Measurements from ENCODE around the gene RPS21. TPM values are rescaled to one million over a fixed set of nuclear protein-coding genes. Genes with fewer than 3 reads are reported as not detected.

Gene RPS21
- total and polyA plus RNA-seq, 8 donors, result 239 to 7,615 (median 2,549) TPM

DNA sequence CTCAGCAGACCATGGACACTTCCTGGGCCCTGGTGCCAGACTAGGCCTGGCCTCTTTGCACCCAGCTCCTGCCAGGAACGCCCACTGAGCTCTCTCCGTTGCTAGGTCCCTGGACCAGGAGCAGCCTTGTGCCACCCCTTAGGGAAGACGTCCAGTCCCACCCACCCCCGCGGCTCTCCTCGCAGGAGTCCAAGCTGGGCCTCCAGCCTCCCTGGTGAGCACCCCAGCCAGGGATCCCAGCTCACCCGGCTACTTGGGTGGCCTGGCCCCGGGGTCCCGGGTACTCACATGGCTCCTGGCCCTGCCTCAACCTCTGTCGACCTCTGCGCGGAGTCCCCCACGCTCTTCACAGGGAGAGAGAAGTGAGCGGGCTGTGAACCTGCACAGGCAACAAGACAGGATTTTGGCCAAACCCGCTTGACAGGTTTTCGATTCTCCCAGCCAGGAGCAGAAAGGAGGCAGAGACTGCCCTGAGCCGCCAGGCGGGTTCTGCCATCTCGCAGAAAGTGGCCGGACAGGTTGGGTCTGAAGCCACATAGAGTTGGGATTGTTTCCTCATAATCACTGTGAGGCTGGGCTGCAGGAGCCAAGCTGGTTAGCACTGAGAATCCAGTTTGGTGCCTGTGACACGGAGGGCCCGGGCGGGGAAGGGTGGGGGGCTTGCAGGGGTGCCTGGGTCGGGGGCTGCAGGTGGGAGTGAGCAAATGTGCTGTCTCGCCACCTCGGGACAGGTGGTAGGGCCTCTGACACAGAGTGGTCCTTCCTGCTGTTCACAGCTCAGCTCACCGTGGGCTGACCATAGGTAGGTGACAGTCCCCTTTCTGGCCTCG lies 40.5 kb downstream of the RPS21 start, which contains the start of gene RBBP8NL:
TSS of gene RBBP8NL (minus strand) at position 368 of the 830 bp plus-strand sequence. CDS start 7,892 bp downstream, outside the sequence.
- 29 to 62% (median 44%) methylated on average over 16 to 28 of the region's 28 CpGs for WGBS, 5 donors
- intact Hi-C loops (cut with DNase I; ENCODE audit: low total_unique reads), result no loop called here
- Histone ChIP-seq H3K27ac (peak within 1 kb of the TSS; percentile 59 to 80 (median 70)), H3K9me3 (no peaks in the 10 kb centered on the region), H3K27me3 (peaks cover 0 to 38% (median 0%) of the 10 kb centered on the region in 3 donors), H3K4me1 (peaks cover 32 to 67% (median 59%) of the 10 kb centered on the region in 4 donors), H3K4me3 (peak within 1 kb of the TSS; percentile 4 to 26 (median 18)), H3K36me3 (no peaks in the 10 kb centered on the region)
- TF ChIP-seq, protein P1, sequence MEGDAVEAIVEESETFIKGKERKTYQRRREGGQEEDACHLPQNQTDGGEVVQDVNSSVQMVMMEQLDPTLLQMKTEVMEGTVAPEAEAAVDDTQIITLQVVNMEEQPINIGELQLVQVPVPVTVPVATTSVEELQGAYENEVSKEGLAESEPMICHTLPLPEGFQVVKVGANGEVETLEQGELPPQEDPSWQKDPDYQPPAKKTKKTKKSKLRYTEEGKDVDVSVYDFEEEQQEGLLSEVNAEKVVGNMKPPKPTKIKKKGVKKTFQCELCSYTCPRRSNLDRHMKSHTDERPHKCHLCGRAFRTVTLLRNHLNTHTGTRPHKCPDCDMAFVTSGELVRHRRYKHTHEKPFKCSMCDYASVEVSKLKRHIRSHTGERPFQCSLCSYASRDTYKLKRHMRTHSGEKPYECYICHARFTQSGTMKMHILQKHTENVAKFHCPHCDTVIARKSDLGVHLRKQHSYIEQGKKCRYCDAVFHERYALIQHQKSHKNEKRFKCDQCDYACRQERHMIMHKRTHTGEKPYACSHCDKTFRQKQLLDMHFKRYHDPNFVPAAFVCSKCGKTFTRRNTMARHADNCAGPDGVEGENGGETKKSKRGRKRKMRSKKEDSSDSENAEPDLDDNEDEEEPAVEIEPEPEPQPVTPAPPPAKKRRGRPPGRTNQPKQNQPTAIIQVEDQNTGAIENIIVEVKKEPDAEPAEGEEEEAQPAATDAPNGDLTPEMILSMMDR (IDR thresholded peaks at IDR 0.05), result peak in 2 of 7 experiments; percentile 14
- no peak for TF ChIP-seq POLR2A (IDR thresholded peaks at IDR 0.05)
- peak in 2 of 3 donors; percentile 44 to 79 for TF ChIP-seq POLR2AphosphoS5 (IDR thresholded peaks at IDR 0.05)
- TF ChIP-seq EP300 (IDR thresholded peaks at IDR 0.05), result no peak
- peak; percentile 97 for DNase-seq

DNA sequence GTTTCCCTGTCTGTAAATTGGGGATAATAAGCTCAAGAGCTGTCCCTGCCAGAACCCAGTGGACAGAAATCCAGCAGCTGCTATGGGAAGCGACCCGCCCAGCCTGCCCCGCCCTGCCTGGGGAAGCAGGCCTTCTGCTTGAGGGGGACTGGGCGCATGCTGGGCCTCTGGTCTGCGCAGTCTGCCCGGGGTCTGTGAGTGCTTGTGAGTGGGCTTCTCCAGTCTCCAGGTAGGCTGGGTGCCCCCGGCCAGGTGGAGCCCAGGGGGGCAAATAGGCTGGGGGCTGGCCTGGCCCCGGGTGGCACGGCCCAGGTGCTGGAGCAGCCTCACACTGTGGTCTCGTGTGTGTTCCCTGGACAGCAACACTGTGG lies 41.1 kb downstream of the RPS21 start:
- Histone ChIP-seq H3K27ac (peak overlapping the region; percentile 58 to 80 (median 70)), H3K9me3 (no peaks in the 10 kb centered on the region), H3K27me3 (peaks cover 0 to 34% (median 0%) of the 10 kb centered on the region in 3 donors), H3K36me3 (no peaks in the 10 kb centered on the region), H3K4me3 (no peak overlapping the region), H3K4me1 (peaks cover 32 to 67% (median 60%) of the 10 kb centered on the region in 4 donors)
- intact Hi-C loops (cut with DNase I; ENCODE audit: low total_unique reads), result no loop called here
- WGBS, 5 donors, result 39 to 78% (median 60%) methylated on average over 1 to 10 of the region's 10 CpGs
- TF ChIP-seq EP300 (IDR thresholded peaks at IDR 0.05), result no peak
- TF ChIP-seq POLR2AphosphoS5 (IDR thresholded peaks at IDR 0.05), result no peak
- TF ChIP-seq POLR2A (IDR thresholded peaks at IDR 0.05), result no peak
- TF ChIP-seq, protein P1 (IDR thresholded peaks at IDR 0.05), result no peak
- peak in 1 of 2 donors; percentile 57 for DNase-seq

DNA sequence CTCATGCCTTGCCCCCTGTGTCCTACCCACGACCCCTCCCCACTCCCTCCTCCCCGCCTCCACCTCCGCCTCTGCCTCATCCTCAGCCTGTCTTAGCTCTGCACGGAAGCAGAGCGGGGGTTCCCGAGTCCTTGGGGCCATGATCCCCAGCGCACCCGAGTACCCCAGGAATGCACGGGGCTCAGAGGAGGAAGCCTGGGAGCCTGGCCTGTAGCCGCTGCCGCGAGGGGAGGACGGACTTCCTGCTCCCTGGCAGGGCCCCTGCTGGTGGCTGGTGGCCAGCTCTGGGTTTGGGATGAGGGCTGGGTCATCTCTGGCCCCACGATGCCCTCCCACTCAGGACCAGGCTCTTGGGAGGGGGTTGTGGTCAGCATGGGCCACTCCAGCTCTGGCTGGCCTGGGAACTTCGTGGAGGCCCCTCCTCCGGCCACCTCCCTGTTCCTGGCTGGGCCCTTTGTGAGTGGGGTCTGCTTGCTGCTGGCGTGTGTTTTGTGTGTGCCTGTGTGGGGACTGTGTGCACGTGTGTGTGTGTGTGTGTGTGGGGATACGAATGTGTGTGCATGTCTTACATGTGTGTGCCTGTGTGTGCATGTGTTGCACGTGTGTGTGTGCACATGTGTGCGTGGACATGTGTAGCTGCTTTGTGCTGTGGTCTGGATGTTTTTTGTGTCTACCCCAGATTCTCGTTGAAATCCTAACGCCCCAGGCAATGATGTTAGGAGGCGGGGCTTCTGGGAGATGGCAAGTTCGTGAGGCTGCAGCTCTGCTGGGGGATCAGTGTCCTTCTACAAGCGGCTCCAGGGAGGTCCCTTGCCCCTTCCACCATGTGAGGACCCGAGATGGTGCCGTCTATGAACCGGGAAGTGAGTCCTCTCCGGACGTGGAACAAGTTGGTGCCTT lies 41.7 kb downstream of the RPS21 start:
- no peak overlapping the region for H3K4me3 ChIP-seq
- H3K27ac ChIP-seq, result peak overlapping the region; percentile 44 to 80 (median 70)
- TF ChIP-seq EP300 (IDR thresholded peaks at IDR 0.05) (no peak), POLR2AphosphoS5 (IDR thresholded peaks at IDR 0.05) (no peak), POLR2A (IDR thresholded peaks at IDR 0.05) (no peak)
- TF ChIP-seq, protein P1 (IDR thresholded peaks at IDR 0.05), result no peak
- WGBS, 5 donors, result 29 to 49% (median 37%) methylated on average over 20 to 31 of the region's 31 CpGs
- H3K4me1 ChIP-seq, result peaks cover 32 to 69% (median 63%) of the 10 kb centered on the region in 4 donors
- H3K9me3 ChIP-seq, result no peaks in the 10 kb centered on the region
- intact Hi-C loops (cut with DNase I; ENCODE audit: low total_unique reads), result no loop called here
- no peaks in the 10 kb centered on the region for H3K36me3 ChIP-seq
- H3K27me3 ChIP-seq, result peaks cover 0 to 34% (median 0%) of the 10 kb centered on the region in 3 donors
- DNase-seq, result peak in 1 of 2 donors; percentile 62
